Measurements from ENCODE around the gene UBE2D2.

The UBE2D2 gene

DNA sequence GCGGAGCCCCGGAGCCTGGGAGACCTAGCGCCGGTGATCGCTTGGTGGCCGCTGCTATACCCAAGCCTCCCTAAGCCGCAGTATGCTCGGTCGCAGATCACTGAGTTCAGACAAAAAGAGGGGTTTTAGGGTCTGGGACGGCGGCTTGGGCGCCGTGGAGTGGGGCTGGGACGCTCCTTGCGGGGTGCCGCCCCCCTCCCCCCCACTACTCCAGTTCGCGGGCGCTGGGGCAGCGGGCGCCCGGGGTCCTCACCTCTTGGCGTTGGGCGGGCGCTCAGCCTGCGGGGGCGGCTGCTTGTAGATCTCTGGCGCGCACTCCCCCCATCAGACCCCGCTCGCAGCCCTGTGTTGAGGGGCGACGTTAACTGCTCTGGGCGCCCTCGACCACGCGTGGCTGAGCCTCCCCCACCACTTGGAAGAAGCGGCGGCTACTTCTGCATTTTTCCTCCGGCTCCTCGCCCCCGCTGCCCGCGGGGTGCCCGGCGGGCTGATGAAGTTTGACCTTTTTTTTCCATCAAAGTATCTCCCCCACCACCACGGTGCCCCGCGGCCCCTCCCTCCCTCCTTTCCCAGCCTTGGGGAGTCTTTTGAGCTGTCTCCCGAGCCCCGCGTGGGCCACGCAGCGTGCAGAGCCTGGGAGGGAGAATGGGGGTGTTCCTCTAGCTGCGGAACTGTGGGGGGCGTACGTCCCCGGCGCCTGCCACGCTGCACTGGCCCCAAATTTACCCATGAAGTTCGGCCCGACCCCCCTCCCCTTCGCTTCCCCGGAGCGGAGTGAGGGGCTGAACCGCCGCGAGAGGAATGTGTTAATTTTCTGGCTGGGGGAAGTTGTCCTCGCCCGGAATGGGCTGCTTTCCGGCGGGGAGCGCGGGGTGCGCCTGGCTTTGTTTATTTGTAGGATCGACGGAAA lies 88.2 kb downstream of the UBE2D2 start:
- DNase-seq, result no peak

DNA sequence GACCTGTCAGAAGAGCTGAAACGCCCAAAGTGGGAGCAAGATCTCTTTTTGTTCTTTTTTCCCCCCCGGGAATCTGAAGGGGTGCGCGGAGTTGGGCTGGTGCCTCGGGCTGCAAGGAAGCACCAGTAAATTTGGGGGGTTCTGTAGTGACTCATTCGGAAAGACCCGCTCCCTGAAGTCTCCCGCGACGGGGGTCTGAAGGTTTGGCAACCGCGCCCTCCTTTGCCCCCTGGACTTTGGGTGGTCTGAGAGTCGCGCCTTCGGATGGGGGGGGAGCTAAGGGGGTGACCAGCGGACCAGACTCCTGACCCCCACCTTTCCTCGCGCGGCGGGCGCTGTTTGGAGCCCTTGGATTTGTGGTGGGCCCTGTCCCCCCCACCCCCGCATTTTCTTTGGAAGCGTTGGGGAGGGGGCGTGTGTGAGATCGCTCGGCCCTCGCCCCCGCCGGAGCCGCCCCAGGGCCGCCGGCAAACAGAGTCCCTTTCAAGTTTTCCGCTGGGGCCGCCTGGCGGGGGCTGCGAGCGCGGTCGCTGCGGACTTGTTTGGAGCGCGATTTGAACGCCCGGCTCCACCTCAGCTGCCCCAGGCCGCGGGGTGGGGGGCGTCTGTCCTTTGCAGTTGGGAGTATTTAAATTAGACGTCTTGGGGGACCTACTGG lies 89.0 kb downstream of the UBE2D2 start:
- no peak for DNase-seq

DNA sequence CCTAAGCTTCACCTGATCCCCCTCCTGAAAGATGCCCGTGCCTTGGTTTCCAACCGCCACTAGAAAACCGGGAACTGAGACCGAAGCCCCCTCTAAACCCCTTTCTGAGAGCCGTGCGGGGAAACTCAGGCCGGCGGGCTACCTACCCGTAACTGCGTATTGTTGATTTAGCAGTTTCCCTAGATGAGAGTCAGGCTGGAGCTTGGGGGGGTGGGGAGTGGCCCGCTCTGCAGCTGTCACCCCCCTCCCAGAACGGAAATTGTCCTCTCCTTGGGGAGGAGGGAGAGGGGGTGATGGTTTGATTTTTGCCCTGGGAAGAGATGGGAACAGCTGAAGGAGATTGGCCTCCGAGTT lies 89.5 kb downstream of the UBE2D2 start:
- DNase-seq, result no peak

DNA sequence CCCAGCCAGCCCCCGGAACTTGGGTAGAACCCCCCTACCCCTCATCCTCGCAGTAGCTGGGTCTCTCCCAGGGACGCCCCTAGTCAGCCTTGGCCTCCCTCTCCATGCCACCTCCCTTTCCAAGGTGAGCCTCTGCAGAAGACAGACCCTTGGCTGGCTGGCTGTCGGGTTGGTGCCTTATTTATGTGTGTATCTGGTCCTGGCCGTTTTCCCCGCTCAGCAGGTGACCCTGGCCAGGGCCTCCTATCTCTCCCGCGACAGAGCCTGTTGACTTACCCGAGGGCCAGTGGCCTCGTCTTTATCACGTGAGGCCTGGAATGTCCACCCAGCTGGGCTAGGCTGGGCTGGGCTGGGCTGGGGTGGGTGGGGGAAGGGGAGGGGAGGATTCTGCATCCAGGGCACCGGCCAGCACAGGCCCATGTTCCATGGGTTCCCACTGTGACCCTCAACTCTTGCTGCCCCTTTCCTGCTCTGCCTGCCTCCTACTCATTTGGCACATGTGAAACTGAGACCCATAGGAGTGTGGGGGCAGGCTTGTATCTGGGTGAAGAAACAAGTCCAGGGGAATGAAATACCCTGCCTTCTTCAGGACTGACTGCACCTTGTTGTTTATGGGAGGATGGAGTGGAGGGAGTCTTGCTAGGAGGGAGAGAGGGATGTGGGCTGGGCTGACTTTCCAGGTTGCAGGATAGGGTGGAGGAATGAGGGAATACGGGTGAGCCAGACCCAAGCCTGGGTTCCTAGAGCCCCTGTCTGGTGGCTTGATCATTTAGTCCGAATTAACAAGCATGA lies 90.1 kb downstream of the UBE2D2 start:
- DNase-seq, result no peak

DNA sequence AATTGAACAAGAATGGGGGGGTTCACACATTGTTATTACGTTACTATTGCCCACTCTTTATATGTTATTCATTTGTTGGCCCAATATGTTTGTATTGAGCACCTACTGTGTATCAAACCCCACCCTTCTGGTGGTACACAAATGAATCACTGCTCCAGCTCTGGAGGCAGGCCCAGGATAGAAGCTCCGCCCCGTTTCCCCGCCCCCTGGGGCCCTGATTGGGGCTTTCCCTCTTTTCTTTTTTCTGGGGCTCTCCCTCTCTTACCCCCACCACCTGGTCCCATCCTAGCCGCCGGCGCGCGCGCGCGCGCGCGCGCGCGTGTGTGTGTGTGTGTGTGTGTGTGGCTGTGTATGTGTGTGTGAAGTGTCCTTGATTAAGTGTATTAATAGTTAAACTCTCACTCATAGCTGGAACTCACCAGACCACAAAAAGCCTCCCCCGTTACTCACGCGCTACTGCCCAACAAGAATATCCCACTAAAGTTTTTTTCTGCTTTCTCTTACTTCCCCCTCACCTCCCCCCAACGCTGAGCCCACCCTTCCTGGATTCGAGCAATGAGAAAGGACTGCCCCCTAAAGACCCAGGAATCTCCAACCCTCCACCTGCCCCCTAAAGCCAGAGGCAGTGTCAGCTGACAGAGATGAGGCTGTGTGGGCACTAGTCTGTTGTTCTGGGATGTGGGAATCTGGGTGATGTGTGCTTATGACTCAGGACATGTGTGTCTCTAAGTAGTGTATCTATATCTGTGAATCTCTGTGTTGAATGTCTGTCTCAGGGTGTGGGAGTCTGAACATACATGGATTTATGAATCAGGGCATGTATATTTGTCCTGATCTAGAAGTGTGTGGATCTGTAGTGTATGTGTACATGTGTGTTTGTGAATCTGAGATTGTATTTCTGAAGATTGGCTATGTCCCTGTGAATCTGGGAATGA lies 91.0 kb downstream of the UBE2D2 start:
- DNase-seq, result no peak

DNA sequence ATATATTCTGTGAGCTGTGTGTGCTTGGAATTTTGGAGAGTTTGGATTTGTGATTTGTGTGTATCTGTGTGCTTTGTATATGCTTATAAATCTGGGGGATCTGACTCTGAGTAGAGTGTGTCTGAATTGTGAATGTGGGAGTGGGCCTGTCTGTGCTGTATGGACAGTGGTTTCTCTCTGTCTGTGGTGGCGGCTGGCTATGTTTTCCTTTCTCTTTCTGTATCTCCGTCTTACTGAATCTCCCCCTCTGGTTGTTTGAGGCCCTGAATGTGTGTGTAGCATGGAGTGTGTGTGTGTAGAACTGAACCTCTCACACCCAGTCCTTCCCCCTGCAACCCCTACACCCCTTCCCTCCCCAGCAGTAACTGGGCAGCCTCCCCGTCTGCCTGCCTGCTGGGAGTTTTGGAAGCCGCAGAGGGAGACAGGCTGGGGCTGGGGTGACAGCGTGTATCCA lies 91.7 kb downstream of the UBE2D2 start:
- DNase-seq, result no peak

DNA sequence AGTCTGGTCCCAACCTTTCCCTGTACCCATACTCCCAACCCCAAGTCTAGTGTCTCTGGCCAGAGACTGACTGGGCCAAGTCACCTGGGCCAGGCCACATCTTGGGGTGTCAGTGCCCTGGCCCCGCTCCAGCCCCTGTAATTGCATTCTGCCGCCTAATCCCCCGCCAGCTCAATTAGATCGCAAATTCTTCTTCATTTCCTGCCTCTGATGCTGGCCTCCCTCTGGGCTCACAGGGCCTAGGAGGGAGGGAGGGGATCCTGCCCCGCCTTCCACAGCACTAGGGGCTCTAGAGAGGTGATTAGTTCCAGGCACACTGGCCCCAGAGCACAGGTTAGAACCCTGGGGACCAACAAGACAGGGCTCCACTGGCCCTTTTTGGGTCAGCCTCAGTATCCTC lies 92.5 kb downstream of the UBE2D2 start:
- DNase-seq, result no peak

DNA sequence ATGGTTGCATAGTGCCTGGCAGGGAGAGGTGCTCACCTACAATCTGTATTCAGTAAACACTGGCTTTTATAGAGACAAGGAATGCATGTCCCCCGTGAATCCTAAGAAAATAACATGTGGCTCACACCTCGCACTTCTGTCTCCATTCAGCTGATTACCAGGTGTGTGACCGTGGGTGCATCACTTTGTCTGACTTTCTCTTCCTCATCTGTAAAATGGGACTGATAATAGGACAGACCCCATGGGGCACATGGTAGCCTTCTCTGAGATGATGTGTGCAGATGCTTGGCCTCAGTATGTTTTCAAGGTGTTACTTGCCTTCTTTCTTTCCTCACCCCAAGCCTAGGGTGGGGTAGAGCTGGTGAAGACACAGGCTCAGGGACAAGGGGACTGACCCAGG lies 93.3 kb downstream of the UBE2D2 start:
- no peak for DNase-seq

DNA sequence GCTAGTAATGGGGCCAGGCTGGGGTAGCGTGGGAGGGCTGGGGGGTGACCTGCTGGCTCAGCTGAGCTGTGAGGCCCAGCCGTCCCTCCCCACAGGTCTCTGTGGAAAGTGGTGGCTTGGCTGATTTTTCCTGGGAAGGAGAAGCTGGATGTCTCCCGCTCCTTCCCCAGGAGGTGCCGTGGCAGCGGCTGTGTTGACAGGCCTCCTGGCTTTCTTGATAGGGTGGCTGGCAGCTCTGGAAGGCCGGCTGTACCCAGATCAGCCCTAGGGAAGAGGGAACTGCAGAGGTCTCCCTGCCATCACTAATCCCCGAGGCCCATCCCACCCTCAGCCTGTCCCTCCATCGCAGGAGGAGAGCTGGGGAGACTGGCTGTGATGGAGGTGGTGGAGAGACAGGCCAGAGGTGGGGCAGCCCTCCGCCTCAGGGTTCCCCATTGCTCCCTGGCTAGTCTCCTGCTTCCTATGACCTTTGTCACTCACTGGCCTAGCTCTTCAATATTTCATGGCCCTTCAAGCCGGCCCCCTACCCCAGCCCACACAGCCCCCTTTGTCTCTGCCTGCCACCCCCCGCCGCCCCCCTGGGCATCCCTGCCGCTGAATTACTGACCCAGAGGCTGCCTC lies 93.8 kb downstream of the UBE2D2 start:
- no peak for DNase-seq

DNA sequence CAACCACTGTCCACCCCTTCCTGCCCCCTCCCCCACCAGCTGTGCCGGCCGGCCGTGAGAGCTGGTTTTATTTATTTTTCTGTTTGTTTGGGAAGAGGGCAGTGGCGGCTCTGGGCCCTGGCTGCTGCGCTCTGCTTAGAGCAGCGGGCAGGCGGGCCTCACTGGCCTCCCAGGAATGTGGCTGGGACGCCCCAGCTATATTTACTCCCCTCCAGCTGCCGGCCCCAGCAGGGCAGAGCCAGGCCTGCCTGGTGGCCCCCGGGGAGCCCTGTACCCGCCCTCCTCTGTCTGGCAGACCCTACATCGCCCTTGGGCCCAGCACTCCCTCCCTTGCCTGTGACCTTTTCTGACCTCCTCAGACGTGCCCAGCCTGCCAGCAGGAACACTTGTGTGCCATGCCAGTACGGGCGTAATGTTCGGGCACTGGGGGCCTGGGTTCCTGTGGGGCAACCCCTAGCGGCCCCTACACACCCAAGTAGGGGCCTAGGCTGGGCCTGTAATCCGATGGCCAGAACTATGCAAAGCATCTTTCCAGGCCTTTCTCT lies 94.7 kb downstream of the UBE2D2 start:
- DNase-seq, result no peak

DNA sequence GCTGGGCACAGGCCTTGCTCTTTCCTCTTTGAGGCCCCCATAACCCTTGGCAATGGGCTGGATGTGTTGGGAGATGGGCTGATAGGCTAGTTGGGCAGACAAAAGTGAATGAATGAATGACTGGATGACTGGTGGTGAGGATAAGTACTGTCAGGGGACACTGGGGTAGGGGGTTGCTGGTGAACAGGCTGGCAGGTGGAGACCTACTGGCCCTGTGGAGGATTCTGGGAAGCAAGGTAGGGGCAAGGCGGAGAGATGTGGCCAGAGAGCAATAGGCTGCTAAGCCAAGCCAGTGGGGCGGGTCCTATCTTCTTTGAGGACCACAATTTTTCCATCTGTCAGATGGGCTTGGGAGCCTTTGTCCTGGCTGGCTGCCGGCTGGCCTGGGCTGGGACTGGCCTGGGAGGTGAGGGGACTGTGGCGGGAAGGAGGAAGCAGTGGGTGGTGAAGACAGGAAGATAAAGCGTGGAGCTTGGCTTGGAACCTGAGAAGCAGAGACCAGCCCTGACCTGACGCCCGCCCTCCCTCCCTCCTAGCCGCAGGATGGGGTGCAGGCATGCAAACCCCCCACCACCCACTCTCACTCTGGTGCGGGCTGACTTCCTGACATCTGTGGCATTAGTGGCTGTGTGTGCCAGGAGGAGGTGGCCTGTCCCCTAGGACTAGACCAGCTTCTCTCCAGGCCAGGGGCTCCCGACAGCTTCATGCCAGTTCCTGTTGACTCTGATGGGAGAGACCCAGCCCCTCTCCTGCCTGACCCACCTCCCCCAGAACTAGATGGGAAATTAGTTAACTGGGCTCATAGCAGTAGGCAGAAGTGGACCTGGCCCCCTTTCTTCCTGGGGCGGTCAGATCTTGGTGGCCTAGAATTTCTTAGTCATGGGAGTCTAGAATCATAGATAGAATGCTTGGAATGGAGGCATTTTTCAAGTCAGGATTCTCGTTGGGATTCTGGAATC lies 96.5 kb downstream of the UBE2D2 start:
- DNase-seq, result no peak

DNA sequence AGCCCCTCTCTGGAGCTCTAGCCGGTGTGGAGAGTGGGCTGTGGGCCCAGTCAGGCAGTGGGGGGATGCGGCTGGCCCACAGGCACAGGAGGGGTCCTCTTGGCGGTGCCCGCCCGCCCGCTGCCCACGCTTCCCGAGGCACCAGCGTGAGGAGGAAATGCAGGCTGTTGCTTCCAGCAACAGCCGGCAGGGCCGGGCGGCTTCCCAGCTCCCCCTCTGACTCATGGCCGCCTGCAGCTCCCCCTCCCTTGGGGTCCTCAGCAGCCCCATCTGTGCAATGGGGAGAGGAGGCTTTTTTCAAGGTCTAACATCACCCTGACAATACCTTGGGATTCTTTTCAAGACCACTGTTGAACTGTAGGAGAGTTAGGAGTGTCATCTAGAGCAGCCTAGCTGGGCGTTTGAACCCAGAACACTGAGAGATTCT lies 97.4 kb downstream of the UBE2D2 start:
- DNase-seq, result no peak

DNA sequence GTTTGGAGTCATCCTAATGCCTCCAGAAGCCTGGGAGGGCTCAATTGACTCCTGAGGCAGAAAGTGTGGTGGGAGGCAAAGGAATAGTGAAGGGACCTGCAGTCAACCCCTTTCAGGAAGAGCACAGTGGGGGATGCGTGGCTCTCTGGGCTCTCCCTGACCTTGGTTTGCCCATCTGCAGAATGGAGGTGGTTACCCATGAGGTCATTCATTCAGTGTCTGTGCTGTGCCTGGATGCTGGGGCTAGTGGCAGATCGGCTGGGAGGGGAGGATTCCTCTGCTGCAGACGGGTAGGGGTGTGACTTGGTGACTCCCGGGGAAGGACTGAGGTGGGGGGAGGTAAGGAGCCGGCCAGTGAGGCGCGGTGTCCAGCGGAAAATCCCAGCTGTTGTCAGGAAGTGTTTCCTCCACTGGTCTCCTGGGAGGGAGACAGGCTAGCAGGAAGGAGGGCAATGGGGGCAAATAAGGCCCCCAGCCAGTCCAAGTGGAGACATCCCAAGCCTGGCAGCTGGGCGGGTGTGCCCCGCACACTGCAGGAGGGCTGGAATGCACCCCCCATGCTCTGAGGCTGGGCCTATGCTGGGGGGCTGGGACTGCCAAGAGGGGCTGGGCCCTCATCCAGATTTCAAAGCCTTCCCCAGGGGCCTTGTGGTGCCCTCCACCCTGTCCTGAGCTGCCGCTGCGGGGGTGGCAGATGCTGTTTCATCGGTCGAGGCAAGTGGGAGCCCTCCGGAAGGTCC lies 98.0 kb downstream of the UBE2D2 start:
- DNase-seq, result no peak

DNA sequence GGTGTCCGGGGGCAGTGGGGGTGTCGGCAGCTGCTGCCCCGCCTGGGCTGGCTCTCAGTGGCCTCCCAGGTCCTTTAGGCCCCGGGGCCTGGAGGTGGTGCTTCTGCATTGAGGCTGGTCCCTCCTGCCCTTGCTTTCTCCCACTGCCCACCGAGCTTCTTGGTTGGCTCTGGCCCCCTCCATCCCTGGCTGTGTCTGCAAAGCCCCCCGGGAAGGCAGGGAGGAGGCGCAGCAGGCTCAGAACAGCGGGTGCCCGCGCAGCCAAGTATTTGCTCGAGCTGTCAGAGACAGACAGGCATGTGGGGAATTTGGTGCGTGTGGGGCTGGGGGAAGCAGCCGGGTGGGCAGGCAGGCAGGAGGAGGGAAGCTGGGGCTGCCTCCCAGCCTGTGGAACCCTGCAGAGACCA lies 98.6 kb downstream of the UBE2D2 start:
- no peak for DNase-seq

DNA sequence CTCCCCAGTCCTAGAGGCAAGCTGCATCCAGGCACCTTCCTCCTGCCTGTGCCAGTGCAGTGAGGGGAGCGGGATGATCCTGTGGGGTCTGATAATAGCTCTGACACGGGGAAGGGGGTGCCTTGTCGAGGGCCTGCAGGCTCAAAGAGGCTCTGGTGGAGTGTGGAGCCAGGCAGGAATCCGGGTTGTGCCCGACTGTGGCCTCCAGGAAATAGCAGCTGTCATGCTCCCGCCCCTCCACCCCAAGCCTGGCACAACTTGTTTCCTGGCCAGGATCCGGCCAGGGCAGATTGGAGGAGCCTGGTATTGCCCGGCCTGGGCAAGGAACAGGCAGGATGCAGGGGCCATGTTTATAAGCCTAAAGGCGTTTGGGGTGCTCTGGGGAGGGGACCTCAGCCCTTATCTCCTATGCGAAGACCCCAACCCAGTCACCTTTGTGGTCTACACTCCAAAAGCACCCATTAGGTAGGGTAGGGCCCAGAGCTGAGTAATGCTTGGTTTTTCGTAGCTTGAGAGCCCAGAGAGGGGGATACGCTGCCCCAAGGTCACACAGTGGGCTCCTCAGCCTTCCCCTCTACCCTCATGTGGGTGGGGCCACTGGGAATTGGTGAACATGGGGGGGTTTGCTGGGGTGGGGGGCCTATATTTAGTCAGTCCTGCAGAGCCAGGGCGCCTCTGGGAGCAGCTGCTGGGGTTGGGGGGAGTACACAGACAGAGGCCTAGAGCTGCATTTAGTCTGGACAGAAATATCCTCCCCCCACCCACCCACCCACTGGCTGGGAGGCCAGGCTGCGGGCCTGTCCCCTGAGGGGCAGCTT lies 99.2 kb downstream of the UBE2D2 start:
- DNase-seq, result no peak

DNA sequence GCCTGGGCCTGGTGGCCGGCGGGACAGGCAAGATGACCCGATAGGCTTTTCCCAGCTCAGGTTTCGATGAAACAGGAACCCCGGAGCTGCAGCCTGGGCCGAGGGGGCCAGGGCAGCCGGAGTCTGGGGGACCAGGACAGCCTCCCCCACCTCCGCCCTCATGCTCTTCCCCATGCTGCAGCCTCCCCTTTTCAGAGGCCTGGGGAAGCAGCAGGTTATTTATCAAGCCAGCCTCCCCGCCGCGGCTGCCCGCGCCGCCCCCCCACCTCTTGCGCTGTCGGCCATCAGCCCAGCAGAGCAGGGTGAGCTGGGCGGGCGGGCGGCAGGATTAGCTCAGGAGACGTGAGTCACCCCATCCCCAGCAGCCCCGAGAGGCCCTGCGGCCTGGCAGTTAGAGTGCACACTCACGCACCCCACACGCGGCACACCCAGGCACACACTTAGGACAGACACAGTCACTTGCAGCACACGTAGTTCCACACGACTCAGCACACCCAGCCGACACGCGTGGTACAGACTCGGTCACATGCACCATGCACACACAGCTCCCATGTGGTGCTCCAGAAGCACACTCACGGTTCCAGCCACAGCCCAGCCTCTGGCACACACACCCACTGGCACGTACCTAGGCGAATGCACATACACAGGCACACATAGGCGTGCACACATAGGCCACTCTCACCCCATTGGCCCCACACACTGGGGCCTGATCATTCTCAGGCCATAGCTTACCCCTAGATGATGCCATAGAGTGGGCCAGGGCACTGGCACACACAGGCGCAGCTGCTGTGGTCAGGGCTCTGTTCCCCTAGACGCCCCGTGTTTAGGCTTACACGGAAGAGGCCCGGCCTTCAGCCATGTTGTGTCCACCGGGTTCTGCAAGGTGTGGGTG lies 100.0 kb downstream of the UBE2D2 start:
- DNase-seq, result no peak

DNA sequence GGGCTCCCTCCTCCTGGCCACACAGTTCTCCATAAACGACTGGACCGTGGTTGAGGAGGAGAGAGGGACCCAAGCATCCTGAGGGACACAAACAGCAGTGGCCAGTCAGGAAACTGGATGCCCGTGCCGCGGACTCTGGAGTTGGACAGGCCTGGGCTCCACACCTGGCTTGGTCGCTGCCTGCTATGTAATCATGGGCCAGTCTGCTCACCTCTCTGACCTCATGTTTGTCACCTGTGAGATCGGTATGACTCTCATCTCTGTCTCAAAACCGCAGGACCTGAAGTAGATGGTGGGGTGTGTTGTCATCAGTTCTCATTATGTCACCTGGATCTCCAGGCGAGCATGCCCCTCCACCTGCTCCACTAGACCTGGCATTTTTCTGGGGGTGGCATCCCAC lies 101.5 kb downstream of the UBE2D2 start:
- no peak for DNase-seq
